ENCODE results near the gene PSMB4.
"Not testable (repeated sequence)": the region's sequence is repeated elsewhere in the genome, so short reads cannot be mapped to it uniquely, and the experiment has no call there.

PSMB4 gene

DNA sequence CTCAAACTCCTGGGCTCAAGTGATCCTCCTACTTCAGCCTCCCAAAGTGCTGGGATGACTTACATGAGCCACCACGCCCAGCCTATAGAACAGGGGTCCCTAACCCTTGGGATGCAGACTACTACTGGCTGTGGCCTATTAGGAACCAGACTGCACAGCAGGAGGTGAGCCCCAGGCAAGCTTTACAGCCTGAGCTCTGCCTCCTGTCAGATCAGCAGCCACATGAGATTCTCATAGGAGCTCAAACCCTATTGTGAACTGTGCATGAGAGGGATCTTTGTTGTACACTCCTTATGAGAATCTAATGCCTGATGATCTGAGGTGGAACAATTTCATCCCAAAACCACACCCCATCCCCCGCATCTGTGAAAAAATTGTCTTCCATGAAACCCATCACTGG lies 13.4 kb upstream of the PSMB4 start:
- DNase-seq (ENCODE audit: insufficient read length, low spot score) (no peak), FAIRE-seq (no peak)

DNA sequence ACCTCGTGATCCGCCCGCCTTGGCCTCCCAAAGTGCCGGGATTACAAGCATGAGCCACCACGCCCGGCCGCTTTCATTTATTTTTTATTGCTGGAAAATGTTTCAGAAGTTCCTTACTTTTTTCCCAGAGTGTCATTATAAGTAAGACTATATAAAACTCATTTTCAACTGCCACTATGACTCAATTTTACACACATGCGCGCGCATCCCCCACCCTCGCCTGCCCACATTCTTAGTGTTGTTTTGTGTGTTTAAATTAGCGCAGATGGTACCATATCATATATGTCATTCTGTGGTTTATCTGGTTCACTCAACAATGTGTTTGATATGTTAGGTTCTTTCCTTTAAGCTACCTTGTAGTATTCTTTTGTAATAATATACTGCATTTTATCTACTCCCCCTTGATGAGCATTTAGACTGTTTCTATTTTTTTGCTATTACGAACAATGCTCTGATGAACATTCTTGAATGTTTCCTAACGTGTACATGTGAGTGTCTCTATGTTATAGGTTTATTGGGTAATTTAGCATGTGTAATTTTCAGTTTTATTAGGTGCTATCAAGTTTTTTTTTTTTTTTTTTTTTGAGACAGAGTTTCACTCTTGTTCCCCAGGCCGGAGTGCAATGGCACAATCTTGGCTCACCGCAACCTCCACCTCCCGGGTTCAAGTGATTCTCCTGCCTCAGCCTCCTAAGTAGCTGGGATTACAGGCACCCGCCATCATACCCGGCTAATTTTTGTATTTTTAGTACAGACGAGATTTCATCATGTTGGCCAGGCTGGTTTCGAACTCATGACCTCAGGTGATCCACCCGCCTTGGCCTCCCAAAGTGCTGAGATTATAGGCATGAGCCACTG lies 8.9 kb upstream of the PSMB4 start:
- not testable (repeated sequence) for DNase-seq (ENCODE audit: insufficient read length, low spot score); FAIRE-seq

DNA sequence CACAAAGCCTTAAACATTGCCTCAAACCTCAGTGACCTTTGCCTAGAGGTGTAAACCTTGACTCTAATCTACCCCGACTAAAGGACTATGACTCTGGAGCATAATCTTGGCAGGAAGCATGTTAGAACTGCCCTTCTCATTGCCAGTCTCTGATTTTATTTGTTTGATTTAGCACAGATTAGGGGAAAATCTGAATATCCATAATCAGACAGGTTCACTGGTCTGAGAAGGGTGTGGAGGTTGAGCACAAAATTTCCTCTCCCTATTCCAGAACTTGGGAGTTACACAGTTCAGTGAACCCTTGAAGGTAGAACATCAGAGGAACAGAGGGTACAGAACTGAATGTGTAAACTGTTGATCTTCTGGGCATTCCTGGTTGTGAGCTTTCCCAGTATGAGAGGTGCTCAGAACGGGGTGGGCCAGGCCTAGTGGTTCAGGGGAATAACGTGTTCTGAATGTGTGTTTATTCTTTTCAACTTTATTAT lies 8.3 kb upstream of the PSMB4 start:
- FAIRE-seq, result no peak
- no peak for DNase-seq (ENCODE audit: insufficient read length, low spot score)

DNA sequence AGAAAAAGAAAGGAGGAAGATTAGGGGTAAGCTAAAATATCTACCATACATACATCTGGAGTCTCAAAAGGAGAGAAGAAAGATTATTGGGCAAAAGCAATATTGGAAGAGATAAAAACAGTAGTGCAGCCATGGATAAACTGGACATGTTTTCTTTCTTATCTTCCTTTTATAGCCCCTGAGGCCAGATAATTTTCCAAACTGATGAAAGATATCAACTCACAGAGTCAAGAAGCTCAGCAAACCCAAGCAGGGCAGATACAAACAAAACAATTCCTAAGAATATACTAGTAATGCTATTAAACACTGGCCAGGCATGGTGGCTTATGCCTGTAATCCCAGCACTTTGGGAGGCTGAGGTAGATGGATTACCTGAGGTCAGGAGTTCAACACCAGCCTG lies 5.8 kb upstream of the PSMB4 start:
- DNase-seq (ENCODE audit: insufficient read length, low spot score) (no peak), FAIRE-seq (no peak)

DNA sequence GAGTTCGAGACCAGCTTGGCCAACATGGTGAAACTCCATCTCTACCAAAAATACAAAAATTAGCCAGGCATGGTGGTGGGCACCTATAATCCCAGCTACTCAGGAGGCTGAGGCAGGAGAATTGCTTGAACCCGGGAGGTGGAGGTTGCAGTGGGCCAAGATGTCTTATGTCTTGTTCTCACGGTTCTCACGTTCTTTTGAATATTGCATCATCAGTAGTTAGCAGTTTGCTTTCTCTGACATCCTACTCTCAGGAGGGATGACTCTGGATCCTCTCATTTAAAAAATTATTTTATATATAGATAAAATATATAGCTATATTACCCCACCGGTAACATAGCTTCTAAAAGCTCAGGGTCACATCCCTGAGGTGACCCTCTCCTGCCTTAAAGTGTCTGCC lies 3.1 kb upstream of the PSMB4 start:
- FAIRE-seq; DNase-seq (ENCODE audit: insufficient read length, low spot score): not testable (repeated sequence)

DNA sequence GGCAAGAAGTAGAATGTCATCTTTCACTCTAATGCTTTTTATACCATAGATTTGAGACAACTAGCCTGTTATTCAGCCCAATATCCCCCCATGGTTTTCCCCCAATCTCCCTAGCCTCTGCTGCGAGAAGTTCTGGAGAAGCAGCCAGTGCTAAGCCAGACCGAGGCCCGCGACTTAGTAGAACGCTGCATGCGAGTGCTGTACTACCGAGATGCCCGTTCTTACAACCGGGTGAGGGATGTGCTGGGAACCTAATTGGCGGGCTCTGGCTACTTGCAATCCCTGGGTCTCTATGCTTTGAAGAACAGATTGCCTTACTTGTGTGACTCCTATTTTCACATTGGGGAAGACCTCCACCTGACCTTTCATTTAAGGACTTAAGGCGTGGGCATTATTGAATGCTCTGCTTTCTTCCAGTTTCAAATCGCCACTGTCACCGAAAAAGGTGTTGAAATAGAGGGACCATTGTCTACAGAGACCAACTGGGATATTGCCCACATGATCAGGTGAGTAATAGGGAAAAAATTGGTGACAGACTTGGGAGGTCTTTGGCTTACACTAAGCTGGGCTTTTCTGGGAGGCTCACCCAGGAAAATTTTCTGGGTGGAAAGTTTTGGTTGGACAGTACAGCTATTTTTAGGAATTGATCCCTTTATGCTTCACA lies 1.9 kb downstream of the PSMB4 start:
- FAIRE-seq (no peak), DNase-seq (ENCODE audit: insufficient read length, low spot score) (no peak)

DNA sequence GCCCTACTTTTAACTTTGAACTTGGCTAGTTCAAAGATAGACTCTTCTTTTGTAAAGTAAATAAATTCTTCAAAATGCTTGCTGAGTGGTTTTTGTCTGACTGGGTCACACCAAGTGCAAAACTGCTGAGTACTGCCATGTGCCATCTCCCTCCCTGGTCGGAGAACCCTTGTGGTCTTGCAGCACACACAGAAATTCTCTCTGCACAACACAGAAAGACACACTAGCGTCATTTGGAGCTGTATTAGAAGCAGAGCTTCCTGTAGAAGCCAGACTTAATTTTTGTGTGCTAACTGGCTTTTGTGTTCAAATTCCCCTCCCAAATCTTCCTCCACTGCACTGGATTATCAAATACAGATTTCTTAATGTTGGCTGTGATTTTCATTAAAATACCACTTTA lies 2.5 kb downstream of the PSMB4 start:
- DNase-seq (ENCODE audit: insufficient read length, low spot score), result no peak
- no peak for FAIRE-seq

DNA sequence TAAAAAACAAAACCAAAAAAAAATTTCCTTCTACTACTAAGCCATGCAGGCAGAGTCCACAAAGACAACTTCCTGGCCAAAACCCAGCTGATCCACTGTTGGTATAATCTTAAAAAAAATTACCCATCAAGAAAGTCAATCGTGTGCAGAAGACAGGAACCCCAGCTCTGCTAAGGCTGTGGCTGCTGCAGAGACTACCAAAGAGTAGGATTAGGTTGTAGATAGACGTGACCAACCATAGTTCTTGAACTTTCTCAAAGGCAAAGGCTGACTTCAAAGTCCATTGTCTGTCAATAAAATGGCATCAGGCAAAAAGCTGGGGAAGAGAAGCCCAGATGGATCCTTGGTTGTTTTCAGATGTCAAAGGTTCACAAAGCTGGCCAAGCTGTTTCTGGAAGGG lies 3.4 kb downstream of the PSMB4 start:
- DNase-seq (ENCODE audit: insufficient read length, low spot score) (no peak), FAIRE-seq (no peak)

DNA sequence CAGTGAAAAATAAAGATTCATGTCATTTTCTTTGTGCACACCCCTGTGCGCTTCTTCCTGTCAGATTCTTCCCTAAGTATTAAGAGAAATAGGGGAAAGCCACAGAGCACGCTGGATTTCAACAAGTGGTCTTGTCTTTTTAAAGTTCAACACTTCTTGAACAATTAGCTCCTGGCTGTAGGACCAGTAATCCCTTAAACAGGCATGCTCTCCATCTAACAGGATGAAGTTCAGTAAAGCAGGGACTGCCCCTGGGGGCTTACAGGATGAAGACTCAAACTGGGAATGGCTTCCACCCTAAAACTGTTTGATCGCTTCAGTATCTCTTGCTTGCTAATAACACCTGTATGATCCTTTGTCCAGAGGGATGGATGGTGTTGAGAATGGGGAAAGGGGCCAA lies 4.2 kb downstream of the PSMB4 start:
- DNase-seq (ENCODE audit: insufficient read length, low spot score) (no peak), FAIRE-seq (no peak)

DNA sequence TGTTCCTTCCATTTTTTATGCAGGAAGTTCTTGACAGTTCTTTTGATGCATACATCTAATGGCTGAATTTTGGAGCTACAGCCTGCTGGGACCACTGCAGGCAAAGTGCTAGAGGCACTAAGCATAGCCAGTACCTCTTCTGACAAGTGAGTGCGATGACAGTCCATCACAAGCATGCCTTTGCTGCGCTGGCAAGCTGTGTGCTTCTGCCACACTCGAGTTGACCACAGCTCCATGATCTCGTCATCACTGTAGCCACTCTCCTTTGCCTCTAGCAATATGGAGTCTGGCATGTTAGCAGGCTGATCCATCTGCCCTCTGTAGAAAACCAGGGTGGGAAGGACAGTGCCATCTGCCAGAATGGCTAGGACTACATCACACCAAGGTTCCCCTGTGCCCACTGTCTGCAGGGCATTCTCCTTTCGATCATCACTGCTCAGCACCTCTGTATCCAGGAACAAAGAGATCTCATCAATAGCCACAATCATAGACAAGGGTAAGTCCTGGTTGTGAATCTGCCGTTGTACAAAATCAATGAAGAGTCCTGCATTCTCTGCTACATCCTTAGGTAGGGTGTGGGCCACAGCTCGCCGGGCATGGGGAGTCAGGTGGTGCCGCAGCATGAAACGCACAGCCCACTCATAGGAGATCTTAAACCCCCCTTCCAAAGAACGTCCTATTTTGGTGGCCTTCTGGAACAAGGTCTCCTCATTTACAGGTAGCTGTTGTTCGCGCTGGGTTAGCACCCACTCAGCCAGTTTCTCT lies 6.0 kb downstream of the PSMB4 start:
- no peak for FAIRE-seq
- no peak for DNase-seq (ENCODE audit: insufficient read length, low spot score)

DNA sequence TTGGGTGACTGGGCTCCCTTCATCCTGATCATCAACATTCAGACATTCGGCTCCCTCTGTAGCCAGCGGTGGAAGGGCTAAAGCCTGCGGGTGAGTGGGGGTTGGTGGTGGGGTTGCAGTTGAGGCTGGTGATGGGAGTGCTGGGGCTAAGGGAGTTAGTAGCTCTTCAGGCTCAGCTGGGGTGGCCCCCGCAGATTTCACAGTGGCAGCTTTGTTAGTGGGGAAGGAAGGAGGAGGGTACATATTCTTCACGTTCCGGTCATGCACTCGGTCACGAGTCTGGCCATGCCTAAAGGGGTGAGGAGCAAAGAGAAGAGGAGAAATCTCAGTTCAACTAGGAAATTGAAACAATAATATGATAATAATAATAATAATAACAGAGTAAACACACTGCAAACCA lies 6.8 kb downstream of the PSMB4 start:
- no peak for FAIRE-seq
- no peak for DNase-seq (ENCODE audit: insufficient read length, low spot score)

DNA sequence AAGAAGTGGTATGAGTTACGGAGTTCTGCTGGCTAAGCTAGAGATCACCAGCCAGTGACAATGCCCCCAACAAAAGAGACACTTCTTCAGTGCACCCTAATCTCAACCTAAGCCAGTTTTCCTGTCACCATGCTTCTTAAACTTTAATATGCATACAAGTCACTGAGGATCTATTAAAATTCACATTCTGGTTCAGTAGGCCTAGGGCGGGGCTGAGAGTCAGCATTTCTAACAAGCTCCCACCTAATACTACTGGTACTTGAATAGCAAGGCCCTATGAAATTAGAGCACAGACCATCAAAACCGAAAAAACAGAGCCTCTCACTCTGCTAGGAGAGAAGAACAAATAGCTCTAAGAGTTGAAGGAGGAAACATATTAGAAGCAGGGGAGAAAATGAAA lies 7.9 kb downstream of the PSMB4 start:
- FAIRE-seq (no peak), DNase-seq (ENCODE audit: insufficient read length, low spot score) (no peak)

DNA sequence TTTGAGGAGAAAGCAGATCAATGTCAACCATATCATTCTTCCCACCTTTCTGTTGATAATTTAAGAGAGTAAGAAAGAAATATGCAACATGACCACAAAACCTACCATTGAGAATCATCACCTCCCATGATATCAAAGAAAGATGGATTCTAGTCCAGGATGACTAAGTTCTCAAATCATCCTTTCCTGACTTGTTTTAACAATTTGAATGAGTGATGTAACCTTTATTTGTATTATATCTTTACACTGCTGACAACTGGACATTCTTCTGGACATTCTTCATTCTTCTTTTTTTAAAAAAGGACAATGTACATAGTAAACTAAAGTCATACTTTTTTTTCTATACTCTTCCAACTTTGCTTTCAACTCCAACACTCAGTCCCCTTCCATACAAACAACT lies 9.5 kb downstream of the PSMB4 start:
- FAIRE-seq (no peak), DNase-seq (ENCODE audit: insufficient read length, low spot score) (no peak)

DNA sequence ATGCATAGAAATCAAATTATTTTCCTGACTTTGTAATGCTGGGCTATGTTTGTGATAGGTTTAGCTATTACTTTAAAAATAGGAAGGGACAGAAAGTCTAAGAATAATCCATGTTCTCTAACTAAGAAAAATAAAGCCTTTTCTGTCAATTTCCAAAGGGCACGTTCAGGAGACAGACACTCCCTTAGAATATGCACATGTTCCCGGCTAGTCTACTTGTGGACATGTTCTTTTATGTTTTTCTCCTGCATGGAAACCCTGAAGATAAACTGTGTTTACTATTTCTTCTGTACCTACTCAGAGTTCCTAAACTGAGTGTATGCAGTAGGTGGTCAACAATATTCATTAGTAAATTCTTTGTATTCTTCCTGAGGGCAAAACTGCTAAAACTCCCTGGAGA lies 12.5 kb downstream of the PSMB4 start:
- DNase-seq (ENCODE audit: insufficient read length, low spot score), result no peak
- FAIRE-seq, result no peak

DNA sequence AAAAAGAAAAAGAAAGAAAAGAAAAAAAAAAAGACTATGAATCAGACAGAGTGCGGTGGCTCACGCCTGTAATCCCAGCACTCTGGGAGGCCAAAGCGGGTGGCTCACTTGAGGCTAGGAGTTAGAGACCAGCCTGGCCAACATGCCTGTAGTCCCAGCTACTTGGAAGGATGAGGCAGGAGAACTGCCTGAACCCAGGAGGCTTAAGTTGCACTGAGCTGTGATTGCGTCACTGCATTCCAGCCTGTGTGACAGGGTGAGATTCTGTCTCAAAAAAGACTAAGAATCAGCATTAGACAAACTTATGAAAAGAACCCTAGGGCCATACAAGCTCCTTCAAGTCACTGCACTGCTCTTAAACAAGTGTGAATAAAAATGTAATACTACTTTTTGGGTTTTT lies 16.9 kb downstream of the PSMB4 start:
- FAIRE-seq (no peak), DNase-seq (ENCODE audit: insufficient read length, low spot score) (no peak)

DNA sequence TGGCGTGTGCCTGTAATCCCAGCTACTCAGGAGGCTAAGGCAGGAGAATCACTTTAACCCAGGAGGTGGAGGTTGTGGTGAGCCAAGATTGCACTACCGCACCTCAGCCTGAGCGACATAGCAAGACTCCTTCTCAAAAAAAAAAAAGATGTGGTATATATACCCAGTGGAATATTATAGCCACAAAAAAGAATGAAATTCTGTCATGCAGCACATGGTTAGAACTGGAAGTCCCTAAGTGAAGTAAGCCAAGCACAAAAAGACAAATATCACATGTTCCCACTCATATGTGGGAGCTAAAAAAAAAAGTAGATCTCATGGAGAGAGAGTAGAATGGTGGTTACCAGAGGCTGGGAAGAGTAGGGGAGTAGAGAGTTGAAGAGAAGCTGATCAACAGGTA lies 18.7 kb downstream of the PSMB4 start:
- DNase-seq (ENCODE audit: insufficient read length, low spot score) (no peak), FAIRE-seq (no peak)

DNA sequence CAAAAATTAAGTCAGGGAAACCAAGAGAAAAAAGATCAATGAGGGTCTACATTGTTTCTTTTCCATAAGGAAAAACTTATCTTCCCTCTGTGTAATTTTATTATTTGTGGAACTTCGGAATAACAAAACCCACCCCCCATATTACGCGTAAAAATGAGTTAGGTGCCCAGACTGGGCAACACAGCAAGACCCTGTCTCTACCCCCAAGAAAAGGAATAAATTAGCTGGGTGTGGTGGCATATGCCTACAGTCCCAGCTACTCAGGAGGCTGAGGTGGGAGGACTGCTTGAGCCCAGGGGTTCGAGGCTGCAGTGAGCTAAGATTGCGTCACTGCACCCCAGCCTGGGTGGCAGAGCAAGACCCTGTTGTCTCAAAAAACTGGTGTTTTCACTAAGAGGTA lies 20.4 kb downstream of the PSMB4 start:
- FAIRE-seq (no peak), DNase-seq (ENCODE audit: insufficient read length, low spot score) (no peak)

DNA sequence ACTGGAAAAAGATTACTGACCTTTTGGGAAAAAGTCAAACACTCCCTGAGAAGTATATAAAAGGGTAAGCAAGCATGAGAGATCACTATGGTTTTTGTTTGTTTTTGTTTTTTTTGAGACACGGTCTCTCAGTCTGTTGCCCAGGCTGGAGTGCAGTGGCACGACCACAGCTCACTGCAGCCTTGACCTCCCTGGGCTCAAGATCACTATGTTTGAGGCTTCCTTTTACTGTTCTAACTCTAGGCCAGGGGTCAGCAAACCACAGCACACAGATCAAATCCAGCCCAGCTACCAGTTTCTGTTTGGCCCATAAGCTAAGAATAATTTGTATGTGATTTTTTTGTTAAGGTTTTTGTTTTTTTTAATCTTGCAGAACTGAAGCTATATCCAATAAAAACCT lies 25.7 kb downstream of the PSMB4 start:
- FAIRE-seq (no peak), DNase-seq (ENCODE audit: insufficient read length, low spot score) (no peak)

DNA sequence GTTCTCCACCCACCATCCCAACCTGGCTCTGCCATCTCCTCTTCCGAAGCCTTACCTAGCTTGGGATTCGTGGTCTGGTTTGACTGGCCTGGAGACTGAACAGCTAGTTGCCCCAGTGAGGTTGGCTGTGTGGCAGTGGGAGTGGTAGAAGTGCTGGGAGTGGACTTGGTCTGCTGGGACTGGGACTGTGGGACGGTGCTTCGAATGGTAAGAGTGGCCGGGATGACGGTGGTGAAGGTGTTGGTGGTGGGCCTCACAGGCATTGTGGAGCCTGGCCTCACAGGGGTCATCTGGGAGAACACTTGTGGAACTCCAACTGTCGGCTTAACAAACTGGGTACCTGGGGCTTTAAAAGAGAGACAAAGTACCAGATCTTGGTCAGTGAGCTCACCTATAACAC lies 28.7 kb downstream of the PSMB4 start:
- FAIRE-seq (no peak), DNase-seq (ENCODE audit: insufficient read length, low spot score) (no peak)

DNA sequence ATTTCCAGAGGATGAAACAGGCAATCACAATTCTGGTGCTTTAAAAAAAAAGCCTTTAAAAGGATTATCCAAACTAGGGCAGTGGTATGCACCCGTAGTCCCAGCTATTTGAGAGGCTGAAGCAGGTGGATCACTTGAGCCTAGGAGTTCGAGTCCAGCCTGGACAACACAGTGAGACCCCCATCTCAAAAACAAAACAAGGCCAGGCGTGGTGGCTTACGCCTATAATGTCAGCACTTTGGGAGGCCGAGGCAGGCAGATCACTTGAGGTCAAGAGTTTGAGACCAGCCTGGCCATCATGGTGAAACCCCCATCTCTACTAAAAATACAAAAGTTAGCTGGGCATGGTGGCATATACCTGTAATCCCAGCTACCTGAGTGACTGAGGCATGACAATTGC lies 34.5 kb downstream of the PSMB4 start:
- FAIRE-seq; DNase-seq (ENCODE audit: insufficient read length, low spot score): not testable (repeated sequence)

DNA sequence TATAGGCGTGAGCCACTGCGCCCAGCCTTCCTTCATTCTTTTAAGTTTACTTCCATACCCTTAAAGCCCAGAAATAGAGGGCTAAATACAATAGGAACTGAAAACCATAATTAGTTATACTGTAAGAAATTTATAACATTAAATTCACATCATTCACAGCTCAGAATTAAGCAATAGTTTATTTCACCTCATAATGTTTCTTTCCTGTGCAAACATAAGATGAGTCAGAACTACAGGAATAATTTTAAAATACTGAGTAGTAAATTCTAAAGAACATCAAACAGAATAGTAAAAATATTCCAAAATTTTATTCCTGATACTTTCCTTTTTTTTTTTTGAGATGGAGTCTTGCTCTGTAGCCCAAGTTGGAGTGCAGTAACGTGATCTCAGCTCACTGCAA lies 35.8 kb downstream of the PSMB4 start:
- DNase-seq (ENCODE audit: insufficient read length, low spot score), result no peak
- FAIRE-seq, result no peak

DNA sequence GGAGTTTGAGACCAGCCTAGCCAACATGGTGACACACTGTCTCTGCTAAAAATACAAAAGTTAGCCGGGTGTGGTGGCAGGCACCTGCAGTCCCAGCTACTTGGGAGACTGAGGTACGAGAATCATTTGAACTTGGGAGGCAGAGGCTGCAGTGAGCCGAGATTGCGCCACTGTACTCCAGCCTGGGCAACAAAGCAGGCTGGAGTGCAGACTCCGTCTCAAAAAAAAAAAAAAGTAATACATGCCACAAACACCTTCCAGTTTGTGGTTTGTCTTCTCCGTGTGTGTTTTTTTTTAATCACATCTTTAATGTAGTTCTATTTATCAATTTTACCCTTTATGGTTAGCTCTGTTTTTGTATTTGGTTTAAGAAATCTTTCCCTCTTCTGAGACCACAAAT lies 37.6 kb downstream of the PSMB4 start:
- no peak for DNase-seq (ENCODE audit: insufficient read length, low spot score)
- FAIRE-seq, result no peak

Data from HTR-8/SVneo (cell line).